NOMO-1 treated with DMSO at 0.1 percent for 48 hours (cell line): ENCODE data around the gene TRIM56.
"Not testable (repeated sequence)": the region's sequence is repeated elsewhere in the genome, so short reads cannot be mapped to it uniquely, and the experiment has no call there.

Source experiments
- DNase-seq: peaks from one replicate; lab custom pipeline; 2025; ENCODE audit not compliant: unreplicated experiment; lab: John Stamatoyannopoulos, UW

TRIM56 gene

DNA sequence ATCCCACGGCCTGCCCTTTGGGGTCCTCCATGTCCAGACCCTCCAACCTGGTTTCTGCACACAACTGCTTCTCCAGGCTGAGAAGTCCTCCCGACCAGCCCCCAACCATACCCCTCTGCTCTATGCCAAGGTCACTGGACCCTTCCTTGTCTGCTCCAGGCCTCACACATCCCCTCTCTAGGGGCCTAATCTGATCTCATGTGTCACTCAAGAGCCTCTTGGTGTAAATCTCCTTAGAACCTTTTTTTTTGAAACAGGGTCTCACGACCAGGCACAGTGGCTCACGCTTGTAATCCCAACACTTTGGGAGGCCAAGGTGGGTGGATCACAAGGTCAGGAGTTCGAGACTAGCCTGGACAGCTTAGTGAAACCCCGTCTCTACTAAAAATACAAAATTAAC is 24.1 kb downstream of the TRIM56 start:
- no peak for DNase-seq

- DNase-seq = no peak
These were observed 26.0 kb downstream of the TRIM56 start for GRCh38 chr7:101111261-101111660.

GRCh38 chr7:101112233-101112632 is 27.0 kb downstream of the TRIM56 start:
- DNase-seq = no peak

DNA sequence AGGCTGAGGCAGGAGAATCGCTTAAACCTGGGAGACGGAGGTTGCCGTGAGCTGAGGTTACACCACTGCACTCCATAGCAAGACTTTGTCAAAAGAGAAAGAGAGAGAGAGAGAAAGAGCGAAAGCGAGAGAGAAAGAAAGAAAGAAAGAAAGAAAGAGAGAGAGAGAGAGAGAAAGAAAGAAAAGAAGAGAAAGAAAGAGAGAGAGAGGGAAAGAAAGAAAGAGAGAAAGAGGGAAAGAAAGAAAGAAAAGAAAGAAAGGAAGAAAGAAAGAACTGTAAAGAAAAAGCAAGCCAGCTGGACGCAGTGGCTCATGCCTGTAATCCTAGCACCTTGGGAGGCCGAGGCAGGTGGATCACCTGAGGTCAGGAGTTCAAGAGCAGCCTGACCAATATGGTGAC is 27.9 kb downstream of the TRIM56 start:
- DNase-seq = not testable (repeated sequence)

- no peak for DNase-seq
These were observed 28.6 kb downstream of the TRIM56 start for GRCh38 chr7:101113836-101114235.

- no peak for DNase-seq
These were observed 29.2 kb downstream of the TRIM56 start for GRCh38 chr7:101114492-101114891.

DNA sequence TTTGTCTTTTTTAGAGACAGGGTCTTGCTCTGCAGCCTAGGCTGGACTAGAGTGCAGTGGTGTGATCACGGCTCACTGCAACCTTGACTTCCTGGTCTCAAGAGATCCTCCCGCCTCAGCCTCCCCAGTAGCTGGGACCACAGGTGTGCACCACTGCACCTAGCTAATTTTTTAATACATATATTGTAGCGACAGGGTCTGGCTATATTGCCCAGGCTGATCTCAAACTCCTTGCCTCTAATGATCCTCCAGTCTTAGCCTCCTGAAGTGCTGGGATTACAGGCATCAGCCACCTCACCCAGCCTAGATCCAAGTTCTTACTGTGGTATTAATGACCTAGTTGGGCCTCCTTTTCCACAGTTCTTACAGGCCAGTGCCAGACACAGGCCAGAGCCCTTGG is 29.9 kb downstream of the TRIM56 start:
- DNase-seq = no peak

GRCh38 chr7:101116898-101117297 is 31.6 kb downstream of the TRIM56 start:
- no peak for DNase-seq

DNA sequence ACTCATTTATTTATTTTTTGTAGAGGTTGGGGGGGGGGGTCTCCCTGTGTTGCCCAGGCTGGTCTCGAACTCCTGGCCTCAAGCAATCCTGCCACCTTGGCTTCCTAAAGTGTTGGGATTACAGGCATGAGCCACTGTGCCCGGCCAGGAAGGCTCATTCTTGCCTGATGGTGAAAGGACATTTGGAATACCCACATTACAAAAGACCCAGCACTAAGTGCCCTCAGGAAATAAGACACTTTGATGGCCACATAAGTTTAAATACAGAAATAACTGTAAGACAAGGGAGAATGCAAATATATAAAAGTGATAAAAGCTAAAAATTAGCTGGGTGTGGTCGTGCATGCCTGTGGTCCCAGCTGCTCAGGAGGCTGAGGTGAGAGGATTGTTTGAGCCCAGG is 33.6 kb downstream of the TRIM56 start:
- no peak for DNase-seq

GRCh38 chr7:101119876-101120275 is 34.6 kb downstream of the TRIM56 start:
- DNase-seq = no peak

- no peak for DNase-seq
These were observed 35.0 kb downstream of the TRIM56 start for GRCh38 chr7:101120315-101120714.

DNA sequence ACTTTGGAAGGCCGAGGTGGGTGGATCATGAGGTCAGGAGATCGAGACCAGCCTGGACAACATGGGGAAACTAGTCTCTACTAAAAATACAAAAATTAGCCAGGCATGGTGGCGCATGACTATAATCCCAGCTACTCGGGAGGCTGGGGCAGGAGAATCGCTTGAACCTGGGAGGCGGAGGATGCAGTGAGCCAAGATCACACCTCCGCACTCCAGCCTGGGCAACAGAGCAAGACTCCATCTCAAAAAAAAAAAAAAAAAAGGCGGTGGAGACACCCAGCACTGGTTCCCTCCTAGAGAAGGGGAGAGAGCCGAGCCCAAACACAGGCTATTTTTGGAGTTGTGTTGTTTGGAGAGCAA is 36.3 kb downstream of the TRIM56 start:
- not testable (repeated sequence) for DNase-seq

DNA sequence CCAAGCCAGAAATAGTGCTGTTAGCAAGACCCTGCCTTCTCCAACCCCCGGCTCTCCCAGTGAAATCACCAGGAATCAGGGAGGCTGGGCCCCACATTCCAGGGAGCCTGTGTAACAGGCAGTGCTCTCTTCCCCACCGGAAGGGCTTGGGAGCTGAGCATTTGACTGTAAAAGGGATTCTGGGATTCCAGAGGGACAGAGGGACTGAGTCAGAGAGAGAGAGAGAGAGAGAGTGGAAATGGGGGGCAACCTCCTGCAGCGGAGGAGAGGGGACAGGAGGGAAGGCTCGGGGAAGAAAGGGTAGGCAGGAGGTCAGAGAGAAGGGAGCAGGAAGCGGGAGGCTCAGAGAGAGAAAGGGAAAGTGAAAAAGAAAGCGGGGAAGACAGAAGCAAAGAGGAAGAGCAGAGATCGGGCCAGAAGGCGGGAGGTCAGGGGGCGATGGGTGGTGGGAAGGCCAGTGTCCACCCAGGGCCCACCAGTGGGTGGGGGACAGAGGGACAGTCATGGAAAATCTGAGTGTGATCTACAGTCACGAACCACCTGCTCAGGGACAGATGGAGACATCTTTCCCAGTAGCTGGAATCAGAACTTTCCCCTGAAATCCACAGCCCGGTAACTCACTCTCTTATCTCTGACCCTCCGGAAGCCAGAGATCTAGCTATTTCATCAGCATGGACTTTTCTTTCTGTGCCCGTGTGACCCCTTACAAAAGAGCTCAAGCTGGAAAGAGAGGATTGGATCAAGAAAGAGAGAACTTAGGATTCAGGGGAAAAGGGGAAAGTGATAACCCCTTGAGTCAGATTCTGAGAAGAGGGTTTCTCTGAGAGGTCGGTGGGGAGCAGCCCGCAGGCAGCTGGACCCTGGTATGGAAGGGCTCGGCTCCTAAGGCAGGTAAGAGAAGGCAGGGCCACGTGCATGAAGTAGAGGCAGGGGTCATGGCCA is 37.0 kb downstream of the TRIM56 start:
- DNase-seq = peak; percentile 59

DNA sequence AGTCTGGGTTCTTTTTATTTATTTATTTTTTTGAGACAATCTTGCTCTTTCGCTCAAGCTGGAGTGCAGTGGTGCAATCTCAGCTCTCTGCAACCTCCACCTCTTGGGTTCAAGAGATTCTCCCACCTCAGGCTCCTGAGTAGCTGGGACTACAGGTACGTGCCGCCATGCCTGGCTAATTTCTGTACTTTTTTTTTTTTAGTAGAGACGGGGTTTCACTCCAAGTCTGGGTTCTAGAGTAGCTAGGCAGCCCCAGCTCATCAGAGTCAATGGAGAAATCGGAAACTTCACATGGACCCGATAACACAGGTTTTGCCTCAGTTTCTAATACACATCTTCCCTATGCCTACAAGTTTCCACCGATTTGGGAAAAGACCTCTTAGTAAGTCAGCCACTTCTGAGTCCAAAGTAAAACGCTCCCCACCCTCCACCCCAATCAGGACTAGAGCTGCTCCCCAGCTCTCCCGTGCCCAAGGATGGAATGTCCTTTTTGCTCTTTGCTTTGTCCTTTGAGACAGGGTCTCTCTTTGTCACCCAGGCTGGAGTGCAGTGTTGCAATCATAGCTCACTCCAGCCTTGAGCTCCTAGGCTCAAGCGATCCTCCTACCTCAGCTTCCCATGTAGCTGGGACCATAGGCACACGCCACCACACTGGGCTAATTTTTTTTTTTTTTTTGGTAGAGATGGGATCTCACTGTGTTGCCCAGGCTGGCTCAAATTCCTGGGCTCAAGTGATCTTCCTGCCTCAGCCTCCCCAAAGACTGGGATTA is 37.8 kb downstream of the TRIM56 start:
- DNase-seq = no peak

- no peak for DNase-seq
These were observed 38.4 kb downstream of the TRIM56 start for GRCh38 chr7:101123703-101124068.

DNA sequence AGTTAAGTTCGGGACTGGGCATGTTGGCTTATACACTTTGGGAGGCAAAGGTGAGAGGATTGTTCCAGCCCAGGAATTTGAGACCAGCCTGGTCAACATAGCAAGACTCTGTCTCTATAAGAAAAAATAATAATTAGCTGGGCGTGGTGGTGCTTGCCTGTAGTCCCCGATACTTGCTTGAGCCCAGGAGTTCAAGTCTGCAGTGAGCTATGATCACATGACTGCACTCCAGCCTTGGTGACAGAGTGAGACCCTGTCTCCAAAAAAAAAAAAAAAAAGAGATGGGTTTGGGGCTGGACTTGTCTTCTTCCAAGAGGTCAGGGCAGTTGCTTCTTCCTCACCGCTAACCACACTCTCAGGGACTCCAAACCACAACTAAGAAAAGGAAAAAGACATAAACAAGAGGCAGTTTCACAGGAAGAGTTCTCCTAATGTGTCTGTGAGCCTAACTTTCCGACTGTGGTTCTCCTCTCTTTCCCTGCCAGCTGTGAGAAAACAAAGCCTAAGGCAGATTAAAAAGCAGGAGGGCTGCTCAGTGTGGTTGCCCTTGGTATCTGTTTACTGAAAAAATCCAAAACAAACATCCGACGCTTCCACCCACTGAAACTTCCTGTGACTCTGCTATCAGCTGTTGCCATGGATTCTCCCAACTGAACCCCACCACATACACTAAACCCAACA is 39.2 kb downstream of the TRIM56 start:
- peak; percentile 54 for DNase-seq

GRCh38 chr7:101125989-101126650 is 40.8 kb downstream of the TRIM56 start:
- no peak for DNase-seq

GRCh38 chr7:101126651-101127459 is 41.6 kb downstream of the TRIM56 start, which contains the start of gene SERPINE1:
TSS of gene SERPINE1 (plus strand) at chr7:101127104. CDS start at chr7:101128394, 1,290 bp downstream.
- DNase-seq = no peak

- no peak for DNase-seq
These were observed 42.3 kb downstream of the TRIM56 start for GRCh38 chr7:101127460-101128039.
